Endothelial cell (in vitro differentiated cells): ENCODE data around the gene CLIC1. TPM values are rescaled to one million over a fixed set of nuclear protein-coding genes. Genes with fewer than 3 reads are reported as not detected.

Experiments
- DNase-seq: peaks from one replicate; pipeline ENCODE4 v3.0.0; 2021; ENCODE audit warnings: low spot score
- H3K27ac Mint-ChIP-seq: one replicate; pipeline ENCODE4 v1.8.0; 2021; ENCODE audit warnings: mixed read lengths, inconsistent platforms; ENCODE audit not compliant: unreplicated experiment
- H3K27me3 Mint-ChIP-seq: one replicate; pipeline ENCODE4 v1.8.0; 2021; ENCODE audit warnings: mild to moderate bottlenecking, moderate library complexity, mixed read lengths, inconsistent platforms; ENCODE audit not compliant: unreplicated experiment
- H3K36me3 Mint-ChIP-seq: one replicate; pipeline ENCODE4 v1.8.0; 2021; ENCODE audit warnings: mild to moderate bottlenecking, low read depth, mixed read lengths, inconsistent platforms; ENCODE audit not compliant: unreplicated experiment
- H3K4me1 Mint-ChIP-seq: one replicate; pipeline ENCODE4 v1.8.0; 2021; ENCODE audit warnings: mild to moderate bottlenecking, mixed read lengths, inconsistent platforms; ENCODE audit not compliant: unreplicated experiment
- H3K4me3 Mint-ChIP-seq: one replicate; pipeline ENCODE4 v1.8.0; 2021; ENCODE audit warnings: mild to moderate bottlenecking, mixed read lengths, inconsistent platforms; ENCODE audit not compliant: unreplicated experiment
- H3K9me3 Mint-ChIP-seq: one replicate; pipeline ENCODE4 v1.8.0; 2021; ENCODE audit warnings: mixed read lengths, inconsistent platforms; ENCODE audit not compliant: unreplicated experiment
- CTCF ChIP-seq: fragments of 200-600 bp; sonication (generic); IDR thresholded peaks from one replicate; pipeline ENCODE4 v1.5.0; 2021; ENCODE audit warnings: antibody characterized with exemption; ENCODE audit not compliant: unreplicated experiment
- total RNA-seq: library from RNA; stranded (reverse); fragmentation: NEBNext Ultra II Directional; extraction: Animal tissue kit (Norgen Biotek cat#: 25700); gene quantifications from one replicate; pipeline ENCODE4 v1.2.1, GENCODE V29; 2021; ENCODE audit not compliant: unreplicated experiment

Gene CLIC1
- total RNA-seq, 1 donor from 2014 or later, result 420 TPM

GRCh38 chr6:31764198-31764597 is 27.9 kb upstream of the CLIC1 start:
- DNase-seq, result no peak
- Mint-ChIP-seq H3K4me1 (peaks cover 26% of the 10 kb centered on the region), H3K27me3 (peaks cover 5% of the 10 kb centered on the region), H3K4me3 (no peak overlapping the region), H3K27ac (peak overlapping the region; percentile 91), H3K36me3 (peaks cover 24% of the 10 kb centered on the region), H3K9me3 (no peaks in the 10 kb centered on the region)
- no peak for TF ChIP-seq CTCF

- peak overlapping the region; percentile 91 for H3K27ac Mint-ChIP-seq
- TF ChIP-seq CTCF, result no peak
- H3K4me3 Mint-ChIP-seq, result peak overlapping the region; percentile 78
Observed at GRCh38 chr6:31763619-31763940, 27.2 kb upstream of the CLIC1 start.

GRCh38 chr6:31762878-31763618 is 26.7 kb upstream of the CLIC1 start:
- H3K4me3 Mint-ChIP-seq, result peak overlapping the region; percentile 78
- H3K36me3 Mint-ChIP-seq, result peaks cover 24% of the 10 kb centered on the region
- H3K27ac Mint-ChIP-seq, result peak overlapping the region; percentile 91
- no peak for TF ChIP-seq CTCF
- no peaks in the 10 kb centered on the region for H3K9me3 Mint-ChIP-seq
- peaks cover 7% of the 10 kb centered on the region for H3K27me3 Mint-ChIP-seq
- no peak for DNase-seq
- peaks cover 21% of the 10 kb centered on the region for H3K4me1 Mint-ChIP-seq

More at GRCh38 chr6:31763619-31763940, 27.2 kb upstream of the CLIC1 start:
- Mint-ChIP-seq H3K4me1 (peaks cover 21% of the 10 kb centered on the region), H3K36me3 (peaks cover 24% of the 10 kb centered on the region), H3K9me3 (no peaks in the 10 kb centered on the region), H3K27me3 (peaks cover 7% of the 10 kb centered on the region)
- DNase-seq, result no peak

- Mint-ChIP-seq H3K27me3 (peaks cover 7% of the 10 kb centered on the region), H3K36me3 (peaks cover 24% of the 10 kb centered on the region), H3K9me3 (no peaks in the 10 kb centered on the region), H3K4me3 (peak within 1 kb of the TSS; percentile 78), H3K27ac (peak within 1 kb of the TSS; percentile 91), H3K4me1 (peaks cover 18% of the 10 kb centered on the region)
- no peak for DNase-seq
- no peak for TF ChIP-seq CTCF
Observed at GRCh38 chr6:31762356-31762755, 26.0 kb upstream of the CLIC1 start, which contains the start of gene SAPCD1. Gene SAPCD1 (plus strand): TSS chr6:31762656. CDS start chr6:31763055, 399 bp downstream.

GRCh38 chr6:31761343-31761742 is 25.0 kb upstream of the CLIC1 start:
- no peak for DNase-seq
- Mint-ChIP-seq H3K27ac (no peak overlapping the region), H3K4me1 (peaks cover 13% of the 10 kb centered on the region), H3K4me3 (no peak overlapping the region), H3K27me3 (peaks cover 7% of the 10 kb centered on the region), H3K9me3 (no peaks in the 10 kb centered on the region), H3K36me3 (peaks cover 24% of the 10 kb centered on the region)
- TF ChIP-seq CTCF, result no peak
